HG03196 (cell line): ENCODE data around the gene LCNL1.

ENCODE experiments used
- ATAC-seq: cut with Tn5 transposase; IDR thresholded peaks from one replicate; pipeline ENCODE4 v1.9.1; 2021; ENCODE audit not compliant: unreplicated experiment

LCNL1 gene

GRCh38 chr9:136973618-136974617, 8.9 kb upstream of the LCNL1 start:
- no peak for ATAC-seq

GRCh38 chr9:136974817-136975535, 7.8 kb upstream of the LCNL1 start:
- no peak for ATAC-seq

DNA sequence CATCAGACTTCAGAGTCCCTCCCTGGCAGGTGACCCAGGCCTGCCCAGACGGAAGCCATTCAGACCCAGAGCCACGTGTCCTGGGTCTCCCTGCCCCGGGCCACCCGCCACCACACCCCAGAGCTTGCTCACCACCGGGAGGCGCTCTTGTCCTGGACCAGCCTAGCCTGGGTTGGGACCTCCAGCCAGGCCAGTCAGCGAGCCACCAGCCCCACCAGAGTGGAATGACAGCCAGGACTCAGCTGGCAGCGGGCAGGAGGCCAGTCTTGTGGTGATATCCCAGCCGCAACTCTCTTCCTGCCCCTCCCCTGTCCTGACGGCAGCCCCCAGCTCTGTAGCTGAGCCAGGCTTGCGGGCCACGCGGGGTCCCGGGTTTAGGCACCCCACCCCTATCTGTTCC, 7.1 kb upstream of the LCNL1 start:
- no peak for ATAC-seq

DNA sequence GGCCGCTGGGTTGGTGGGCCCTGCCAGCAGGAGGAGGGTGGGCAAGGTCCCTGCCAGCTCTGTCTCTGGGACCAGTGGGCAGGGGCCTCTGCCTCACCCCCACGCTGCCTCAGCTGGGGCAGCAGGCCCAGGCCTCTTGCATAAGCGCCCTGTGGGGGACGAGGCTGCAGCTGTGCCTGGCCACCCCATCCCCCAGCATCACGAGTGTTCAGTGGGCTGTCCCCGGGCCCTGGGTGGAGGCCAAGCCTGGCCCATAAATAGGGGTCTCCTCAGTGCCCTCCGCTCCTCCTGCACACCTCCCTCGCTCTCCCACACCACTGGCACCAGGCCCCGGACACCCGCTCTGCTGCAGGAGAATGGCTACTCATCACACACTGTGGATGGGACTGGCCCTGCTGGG, 5.6 kb upstream of the LCNL1 start, which contains the start of gene PTGDS:
PTGDS (plus strand) TSS at position 282 of the 400 bp plus-strand sequence; CDS start at position 357, 75 bp downstream.
- ATAC-seq, result no peak

DNA sequence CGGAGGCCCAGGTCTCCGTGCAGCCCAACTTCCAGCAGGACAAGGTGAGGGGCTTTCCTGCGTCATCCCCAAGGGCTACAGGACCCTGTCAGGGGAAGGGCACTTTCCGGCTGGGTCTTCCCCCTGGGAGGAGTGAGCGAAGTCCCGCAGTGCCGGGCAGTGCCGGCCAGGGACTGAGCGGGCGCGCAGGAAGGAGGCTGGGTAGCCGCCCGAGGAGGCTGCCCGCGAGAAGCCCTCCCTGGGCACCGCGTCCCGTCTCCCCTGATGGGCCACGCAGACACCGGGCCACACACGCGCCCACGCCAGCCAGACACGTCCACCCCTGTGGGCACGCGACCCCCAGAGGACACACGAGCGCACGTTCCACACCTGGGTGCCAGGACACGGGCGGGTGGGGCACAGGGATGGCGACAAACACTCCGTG, 5.1 kb upstream of the LCNL1 start:
- no peak for ATAC-seq

GRCh38 chr9:136978073-136978864, 4.5 kb upstream of the LCNL1 start:
- no peak for ATAC-seq

DNA sequence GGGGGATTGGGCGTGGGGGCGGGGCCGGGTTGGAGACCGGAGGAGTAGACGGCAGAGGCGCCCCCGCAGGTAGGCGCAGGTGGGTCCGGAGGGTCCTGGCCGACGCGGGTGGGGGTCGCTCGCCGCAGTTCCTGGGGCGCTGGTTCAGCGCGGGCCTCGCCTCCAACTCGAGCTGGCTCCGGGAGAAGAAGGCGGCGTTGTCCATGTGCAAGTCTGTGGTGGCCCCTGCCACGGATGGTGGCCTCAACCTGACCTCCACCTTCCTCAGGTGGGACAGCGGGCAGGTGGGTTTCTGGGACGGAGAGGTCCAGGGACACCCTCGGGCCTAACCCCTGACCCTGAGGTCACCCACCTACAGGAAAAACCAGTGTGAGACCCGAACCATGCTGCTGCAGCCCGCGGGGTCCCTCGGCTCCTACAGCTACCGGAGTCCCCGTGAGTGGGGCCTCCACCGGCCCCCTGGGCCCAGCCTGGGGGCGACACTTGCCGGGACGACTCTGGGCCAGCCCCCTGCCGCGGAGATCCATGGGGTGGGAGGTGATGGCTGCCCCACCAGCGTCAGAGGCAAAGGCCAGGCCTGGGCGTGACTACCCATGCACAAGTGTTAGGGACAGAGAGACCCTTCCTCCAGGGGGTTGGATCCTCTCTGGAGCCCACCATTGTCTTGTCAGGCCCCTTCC, 3.8 kb upstream of the LCNL1 start:
- no peak for ATAC-seq

DNA sequence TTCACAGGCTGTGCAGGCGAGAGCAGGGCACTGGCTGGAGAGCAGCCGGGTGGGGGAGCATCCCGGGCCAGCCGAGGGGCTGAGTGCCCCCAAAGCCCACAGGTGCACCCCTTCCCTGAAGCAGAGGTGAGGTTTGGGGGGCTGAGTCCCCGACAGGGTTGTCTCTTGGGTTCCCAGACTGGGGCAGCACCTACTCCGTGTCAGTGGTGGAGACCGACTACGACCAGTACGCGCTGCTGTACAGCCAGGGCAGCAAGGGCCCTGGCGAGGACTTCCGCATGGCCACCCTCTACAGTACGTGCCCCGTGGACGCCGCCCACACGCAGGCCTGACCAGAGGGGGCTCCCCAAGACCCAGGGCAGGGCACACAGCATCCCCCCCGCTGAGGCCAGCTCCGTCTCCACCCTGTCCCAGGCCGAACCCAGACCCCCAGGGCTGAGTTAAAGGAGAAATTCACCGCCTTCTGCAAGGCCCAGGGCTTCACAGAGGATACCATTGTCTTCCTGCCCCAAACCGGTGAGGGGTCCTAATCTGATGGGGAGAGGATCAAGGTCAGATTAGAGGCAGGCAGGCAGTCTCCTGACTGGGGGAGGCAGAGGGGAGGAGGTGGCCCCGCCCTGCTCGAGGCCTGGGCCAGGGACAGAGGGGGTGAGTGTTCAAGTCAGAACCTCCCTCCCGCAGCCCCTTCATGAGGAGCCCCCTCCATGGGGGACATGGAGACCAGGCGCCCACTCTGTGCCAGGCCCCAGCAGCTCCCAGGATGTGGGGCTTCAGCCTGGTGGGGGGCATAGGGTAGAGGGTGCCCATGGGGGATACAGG, 2.8 kb upstream of the LCNL1 start:
- ATAC-seq, result no peak

DNA sequence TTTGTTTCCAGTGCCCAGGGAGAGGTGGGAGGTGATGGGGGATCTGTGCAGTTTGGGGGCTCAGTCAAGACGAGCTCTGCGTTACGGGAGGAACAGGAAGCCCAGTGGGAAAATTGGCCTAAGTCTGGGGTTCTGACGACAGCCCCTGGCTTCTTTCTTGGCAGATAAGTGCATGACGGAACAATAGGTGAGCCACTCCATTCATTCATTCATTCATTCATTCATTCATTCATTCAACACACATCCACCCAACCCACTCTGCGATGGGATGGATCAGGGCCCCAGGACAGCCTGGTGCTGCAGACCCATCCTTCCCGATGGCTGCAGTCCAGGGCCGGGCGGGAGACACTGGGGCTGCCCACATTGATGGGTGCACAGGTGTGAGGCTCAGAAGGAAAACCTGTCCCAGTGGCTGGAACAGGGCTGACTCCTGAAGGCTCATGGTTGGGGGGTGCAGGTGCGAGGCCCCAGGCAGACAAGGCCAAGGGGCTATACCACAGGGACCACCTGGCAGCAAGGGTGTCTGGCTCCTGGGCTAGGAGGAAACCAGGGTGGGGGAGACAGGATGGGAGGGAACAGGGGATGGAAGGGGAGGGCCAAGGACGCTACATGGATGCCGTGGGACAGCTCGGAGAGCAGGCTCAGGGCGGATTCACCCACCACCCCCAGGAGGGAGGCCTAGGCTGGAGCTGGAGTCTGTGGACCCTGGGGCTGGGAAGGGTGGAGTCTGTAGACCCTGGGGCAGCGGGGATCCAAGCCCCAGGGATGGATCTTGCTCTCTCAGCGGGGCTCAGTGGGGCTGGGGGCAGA, 1.9 kb upstream of the LCNL1 start:
- ATAC-seq, result no peak

GRCh38 chr9:136981588-136982231, 1.1 kb upstream of the LCNL1 start:
- ATAC-seq, result no peak

- ATAC-seq, result no peak
Observed at GRCh38 chr9:136983167-136983566, 374 bp downstream of the LCNL1 start.

GRCh38 chr9:136983656-136984314, 992 bp downstream of the LCNL1 start:
- no peak for ATAC-seq

DNA sequence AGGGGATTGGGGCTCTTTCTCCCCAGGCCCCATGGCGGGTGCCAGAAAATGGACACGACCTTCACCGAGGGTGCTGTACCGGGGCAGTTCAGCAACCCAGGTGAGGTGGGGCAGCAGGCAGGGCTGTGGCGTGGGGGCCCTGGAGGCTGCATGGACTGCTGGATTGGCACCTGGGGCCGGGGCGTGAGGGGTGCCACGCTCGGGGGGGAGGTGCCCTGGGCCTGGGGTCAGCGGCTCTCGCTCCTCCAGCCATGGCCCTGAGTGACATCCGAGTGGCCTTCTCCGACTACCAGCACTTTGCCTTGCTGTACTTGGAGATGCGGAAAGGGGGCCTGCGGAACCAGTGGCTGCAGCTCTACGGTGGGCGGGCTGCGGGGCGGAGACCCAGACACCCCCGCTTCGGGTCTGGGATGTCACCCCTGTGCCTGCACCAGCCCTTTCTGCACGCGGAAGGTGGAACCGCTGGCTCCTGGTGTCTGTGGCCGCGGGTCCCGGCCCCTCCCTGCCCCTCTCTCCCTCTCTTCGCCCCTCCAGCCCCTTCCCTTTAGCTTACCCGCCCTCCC, 1.8 kb downstream of the LCNL1 start:
- no peak for ATAC-seq

DNA sequence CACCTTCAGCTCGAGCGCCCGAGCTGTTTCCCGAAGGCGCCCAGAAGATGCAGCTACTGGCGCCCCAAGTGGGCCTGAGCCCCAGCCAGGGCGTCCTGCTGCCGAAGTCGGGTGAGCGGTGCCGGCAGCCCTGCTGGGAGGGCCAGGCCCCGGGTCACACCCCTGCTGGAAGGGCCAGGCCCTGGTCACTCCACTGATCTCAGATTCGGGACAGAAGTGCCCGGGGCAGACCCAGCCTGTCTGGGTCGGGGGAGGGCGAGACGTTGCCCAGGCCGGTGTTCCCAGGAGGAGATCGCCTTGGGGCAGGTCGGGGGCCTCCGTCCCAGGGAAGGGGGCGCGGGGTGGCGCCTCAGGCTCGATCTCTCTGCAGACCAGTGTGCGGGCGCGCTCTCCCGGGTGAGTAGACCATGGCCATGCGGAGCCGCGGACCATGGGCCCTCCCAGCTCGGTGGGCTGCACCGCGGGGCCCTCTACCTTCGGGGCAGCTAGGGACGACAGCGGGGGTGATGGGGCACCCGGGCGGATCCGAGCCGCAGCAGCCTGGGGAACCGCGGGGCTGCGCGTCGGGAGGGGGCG, 2.3 kb downstream of the LCNL1 start:
- no peak for ATAC-seq

- ATAC-seq, result no peak
Observed at GRCh38 chr9:136985853-136986252, 3.1 kb downstream of the LCNL1 start.

- ATAC-seq, result no peak
Observed at GRCh38 chr9:136988872-136989271, 6.1 kb downstream of the LCNL1 start.

GRCh38 chr9:136990242-136990911, 7.6 kb downstream of the LCNL1 start:
- ATAC-seq, result no peak
